GM13977 (cell line): ENCODE results near the gene ZNF396.

Source experiments
- DNase-seq: peaks from one replicate; pipeline ENCODE4 v3.0.0; 2012; ENCODE audit warnings: low spot score
- in situ Hi-C: fragments of 300-500 bp; cut with MboI; formaldehyde crosslinking; loops from one replicate; pipeline ENCODE4 v1.12.0; 2022; ENCODE audit warnings: low sequenced_read_pairs, low pct_unique_long_range_greater_than_20kb, mixed read lengths, inconsistent platforms; ENCODE audit not compliant: unreplicated experiment
- TF ChIP-seq, protein P1 (sequence below): IDR thresholded peaks from 2 replicates; pipeline ENCODE4 v1.5.1; 2012; ENCODE audit warnings: mild to moderate bottlenecking, control low read depth; ENCODE audit not compliant: insufficient read depth; ENCODE audit errors: extremely low read depth, missing control alignments

ZNF396 gene

DNA sequence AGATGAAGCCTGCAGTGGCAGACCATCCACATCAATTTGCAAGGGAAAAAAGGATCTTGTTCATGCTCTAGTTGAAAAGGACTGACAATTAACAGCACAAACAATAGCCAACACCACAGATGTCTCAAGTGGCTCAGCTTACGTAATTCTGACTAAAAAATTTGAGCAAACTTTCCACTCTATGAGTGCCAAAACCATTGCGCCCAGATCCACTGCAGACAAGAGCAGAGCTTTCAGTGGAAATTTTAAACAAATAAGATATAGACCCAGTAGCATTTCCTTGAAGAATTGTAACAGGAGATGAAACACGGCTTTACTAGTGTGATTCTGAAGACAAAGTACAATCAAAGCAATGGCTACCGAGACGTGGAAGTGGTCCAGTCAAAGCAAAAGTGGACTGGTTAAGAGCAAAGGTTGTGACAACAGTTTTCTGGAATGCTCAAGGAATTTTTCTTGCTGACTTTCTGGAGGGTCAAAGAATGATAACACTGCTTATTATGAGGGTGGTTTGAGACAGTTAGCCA lies 12.0 kb upstream of the ZNF396 start:
- DNase-seq = no peak
- in situ Hi-C loops = loop anchor here (25.0 kb wide), 1 partner anchor 898 kb away; the partner anchor contains the start of gene FHOD3
- TF ChIP-seq, protein P1, sequence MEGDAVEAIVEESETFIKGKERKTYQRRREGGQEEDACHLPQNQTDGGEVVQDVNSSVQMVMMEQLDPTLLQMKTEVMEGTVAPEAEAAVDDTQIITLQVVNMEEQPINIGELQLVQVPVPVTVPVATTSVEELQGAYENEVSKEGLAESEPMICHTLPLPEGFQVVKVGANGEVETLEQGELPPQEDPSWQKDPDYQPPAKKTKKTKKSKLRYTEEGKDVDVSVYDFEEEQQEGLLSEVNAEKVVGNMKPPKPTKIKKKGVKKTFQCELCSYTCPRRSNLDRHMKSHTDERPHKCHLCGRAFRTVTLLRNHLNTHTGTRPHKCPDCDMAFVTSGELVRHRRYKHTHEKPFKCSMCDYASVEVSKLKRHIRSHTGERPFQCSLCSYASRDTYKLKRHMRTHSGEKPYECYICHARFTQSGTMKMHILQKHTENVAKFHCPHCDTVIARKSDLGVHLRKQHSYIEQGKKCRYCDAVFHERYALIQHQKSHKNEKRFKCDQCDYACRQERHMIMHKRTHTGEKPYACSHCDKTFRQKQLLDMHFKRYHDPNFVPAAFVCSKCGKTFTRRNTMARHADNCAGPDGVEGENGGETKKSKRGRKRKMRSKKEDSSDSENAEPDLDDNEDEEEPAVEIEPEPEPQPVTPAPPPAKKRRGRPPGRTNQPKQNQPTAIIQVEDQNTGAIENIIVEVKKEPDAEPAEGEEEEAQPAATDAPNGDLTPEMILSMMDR = no peak

DNA sequence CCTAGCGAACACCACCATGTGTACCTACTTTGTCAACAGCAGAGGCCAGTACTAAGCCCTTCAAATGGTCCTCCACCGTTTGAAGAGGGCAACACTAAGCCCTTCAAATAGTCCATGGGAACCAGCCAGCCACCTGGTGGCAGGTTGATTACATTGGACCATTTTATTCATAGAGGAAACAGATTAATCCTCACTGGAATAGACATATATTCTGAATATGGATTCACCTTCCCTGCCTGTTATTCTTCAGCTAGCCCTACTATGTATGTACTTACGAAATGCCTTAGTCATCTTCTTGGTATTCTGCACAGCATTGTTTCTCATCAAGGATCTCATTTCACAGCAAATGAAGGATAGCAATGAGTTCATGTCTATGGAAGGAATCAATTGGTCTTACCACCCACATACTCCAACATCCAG lies 10.0 kb upstream of the ZNF396 start:
- DNase-seq = no peak
- in situ Hi-C loops = loop anchor here (25.0 kb wide), 1 partner anchor 900 kb away; the partner anchor contains the start of gene FHOD3
- TF ChIP-seq, protein P1 = peak; percentile 31

DNA sequence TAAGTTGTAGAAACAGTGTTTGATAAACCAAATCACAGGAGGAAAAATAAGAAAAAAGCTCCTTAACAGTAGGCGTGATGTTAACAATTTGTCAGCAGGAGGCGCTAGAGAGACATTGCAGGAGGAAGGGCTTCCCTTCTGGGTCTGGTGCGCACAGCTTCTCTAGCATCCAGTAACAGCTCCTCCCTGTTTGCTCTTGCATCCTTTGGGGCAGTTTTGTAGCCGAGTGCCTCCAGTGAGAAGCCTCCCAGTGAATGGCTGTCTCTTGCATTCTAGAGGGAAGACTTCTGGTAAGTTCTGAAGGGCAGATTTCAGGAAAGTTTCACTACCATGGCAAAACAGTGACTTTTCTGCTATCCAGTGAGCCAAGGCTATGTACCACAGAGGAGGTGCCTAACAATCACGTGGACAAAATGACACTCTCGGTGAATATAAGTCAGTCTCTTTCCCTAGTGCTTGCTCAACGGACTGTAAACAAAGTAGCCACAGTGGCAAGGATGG lies 9.5 kb upstream of the ZNF396 start:
- TF ChIP-seq, protein P1 = peak; percentile 90
- DNase-seq = peak; percentile 73
- in situ Hi-C loops = loop anchor here (25.0 kb wide), 1 partner anchor 901 kb away; the partner anchor contains the start of gene FHOD3

DNA sequence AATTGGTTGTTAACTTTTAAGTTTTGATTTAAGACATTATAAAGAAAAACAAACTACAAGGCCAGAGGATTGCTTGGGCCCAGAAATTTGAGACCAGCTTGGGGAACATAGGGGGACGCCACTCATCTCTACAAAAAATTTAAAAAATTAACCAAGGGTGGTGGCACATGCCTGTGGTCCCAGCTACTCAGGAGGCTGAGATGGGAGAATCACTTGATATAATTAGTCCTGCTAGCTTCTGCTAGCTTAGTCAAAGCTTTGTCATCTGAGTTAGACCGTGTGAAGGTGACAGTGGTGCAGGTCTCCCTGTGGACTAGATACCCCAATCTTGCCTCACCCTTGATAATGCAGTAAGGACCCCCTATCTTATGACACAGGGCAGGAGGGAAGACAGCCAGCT lies 6.0 kb upstream of the ZNF396 start:
- in situ Hi-C loops = loop anchor here (25.0 kb wide), 1 partner anchor 904 kb away; the partner anchor contains the start of gene FHOD3
- TF ChIP-seq, protein P1 = no peak
- DNase-seq = no peak

DNA sequence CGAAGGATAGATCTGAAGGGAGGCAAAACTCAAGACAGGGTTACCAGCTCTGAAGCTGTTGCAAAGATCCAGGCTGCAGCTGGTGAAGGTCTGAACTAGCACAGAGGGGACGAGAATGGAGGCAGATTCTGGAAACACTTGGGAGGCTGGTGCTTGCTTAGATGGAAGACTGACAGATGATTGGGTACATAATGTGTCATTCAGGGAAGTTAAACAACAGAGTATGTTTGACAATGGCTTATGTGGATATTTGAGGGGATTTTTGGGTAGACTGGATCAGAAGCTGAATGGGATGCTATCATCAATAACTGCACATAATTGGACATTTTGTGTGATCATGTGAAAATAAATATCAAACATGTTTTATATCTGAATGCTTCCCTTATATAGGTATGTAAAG lies 2.3 kb upstream of the ZNF396 start:
- in situ Hi-C loops = loop anchor here (10.0 to 25.0 kb wide), 2 partner anchors 155 to 908 kb away; partner anchors contain the start of gene FHOD3
- TF ChIP-seq, protein P1 = no peak
- no peak for DNase-seq

DNA sequence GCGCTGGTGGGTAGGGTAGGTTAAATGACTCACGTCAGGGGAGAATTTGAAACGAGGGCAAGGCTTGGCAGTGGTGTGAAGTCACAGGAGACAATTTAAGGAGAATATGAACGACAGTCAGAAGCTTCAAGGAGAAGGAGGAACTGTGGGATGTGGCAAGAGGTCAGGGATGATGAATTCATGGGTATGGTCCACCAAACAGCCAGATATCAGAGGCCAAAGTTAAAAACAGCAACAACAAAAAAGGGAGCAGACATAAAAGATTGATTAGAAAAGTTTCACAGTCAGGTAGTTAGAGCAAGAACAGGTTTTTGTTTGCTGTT lies 1.4 kb upstream of the ZNF396 start:
- in situ Hi-C loops = loop anchor here (10.0 to 25.0 kb wide), 2 partner anchors 154 to 909 kb away; partner anchors contain the start of gene FHOD3
- DNase-seq = no peak
- TF ChIP-seq, protein P1 = no peak
